Upper lobe of left lung (tissue), 6 donors: ENCODE data around the gene PDX1. TPM values are rescaled to one million over a fixed set of nuclear protein-coding genes. Genes with fewer than 3 reads are reported as not detected.
A peak's percentile ranks its signal among the peaks of the same experiment; 100 is the strongest.

ENCODE experiments used
- ATAC-seq, 2 donors: fragments of 200-7000 bp; cut with Tn5 transposase; one replicate each; pipeline ENCODE4 v1.9.1; 2022; ENCODE audit warnings: mild to moderate bottlenecking in 2 of 2, moderate library complexity in 2 of 2; ENCODE audit not compliant: low FRiP score in 2 of 2
- DNase-seq, 2 donors: peaks; one replicate each; pipeline ENCODE4 v3.0.0-alpha.2; 2019 to 2020
- H3K27ac ChIP-seq, 4 donors: fragments of 200-600 bp; sonication (generic); one replicate each; pipeline ENCODE4 v1.5.1; 2016 to 2019
- H3K27me3 ChIP-seq, 4 donors: fragments of 200-600 bp; sonication (generic); one replicate each; pipeline ENCODE4 v1.5.1; 2017 to 2019
- H3K36me3 ChIP-seq, 4 donors: fragments of 200-600 bp; sonication (generic); one replicate each; pipeline ENCODE4 v1.5.1; 2016 to 2019
- H3K4me1 ChIP-seq, 4 donors: fragments of 200-600 bp; sonication (generic); one replicate each; pipeline ENCODE4 v1.5.1; 2018 to 2019
- H3K4me3 ChIP-seq, 4 donors: fragments of 200-600 bp; sonication (generic); one replicate each; pipeline ENCODE4 v1.5.1; 2017 to 2019; ENCODE audit warnings: mild to moderate bottlenecking in 2 of 4, moderate library complexity in 1 of 4
- H3K9me3 ChIP-seq, 4 donors: fragments of 200-600 bp; sonication (generic); one replicate each; pipeline ENCODE4 v1.5.1; 2018 to 2019
- CTCF ChIP-seq, 6 experiments: fragments of 450-650 bp in 4 of 6; fragments of 200-600 bp in 2 of 6; sonication (generic) in 2 of 6; IDR thresholded peaks; one replicate each; pipeline ENCODE4 v1.5.1; 2016 to 2019; ENCODE audit warnings: antibody characterized with exemption in 6 of 6
- EP300 ChIP-seq, 4 donors: sonication (generic); formaldehyde crosslinking; IDR thresholded peaks; one replicate each; pipeline ENCODE4 v1.5.1; 2017; ENCODE audit warnings: antibody characterized with exemption in 4 of 4, control low read depth in 2 of 4
- POLR2A ChIP-seq, 4 donors: fragments of 450-650 bp; IDR thresholded peaks; one replicate each; pipeline ENCODE4 v1.5.1; 2016 to 2017; ENCODE audit warnings: antibody characterized with exemption in 4 of 4, mild to moderate bottlenecking in 2 of 4
- POLR2AphosphoS5 ChIP-seq, 2 donors: sonication (generic); formaldehyde crosslinking; IDR thresholded peaks; one replicate each; pipeline ENCODE4 v1.5.1; 2017; ENCODE audit warnings: antibody characterized with exemption in 2 of 2
- WGBS, 2 donors: methylation state at CpG; one replicate each; pipeline ENCODE4 v1.1.5; 2017 to 2018; 5-methylcytosine and 5-hydroxymethylcytosine counted together
- total RNA-seq, 6 donors: library from RNA; depleted of rRNA in 4 of 6; stranded (reverse); fragments of >200 nt in 4 of 6; gene quantifications; one replicate each; pipeline versions ENCODE4 v1.1.0 to v1.2.1, GENCODE V29; 2016 to 2021
- donor health status: DM: no; HTN: no; CAD: no; lungs with moderate emphysema.
- donor health status: DM: no; HTN: yes; CAD: no; lungs with severe emphysema.

PDX1 gene
- not detected for total RNA-seq

- no peak for TF ChIP-seq EP300 (IDR thresholded peaks at IDR 0.05)
- DNase-seq (peak in 1 of 2 donors; percentile 90), ATAC-seq (peak in 1 of 2 donors; percentile 73)
- Histone ChIP-seq H3K36me3 (no peaks in the 10 kb centered on the region), H3K4me1 (peaks cover 31 to 49% (median 36%) of the 10 kb centered on the region in 4 donors), H3K27ac (no peak within 1 kb of the TSS), H3K4me3 (peak within 1 kb of the TSS in 3 of 4 donors; percentile 26 to 49 (median 41)), H3K9me3 (no peaks in the 10 kb centered on the region), H3K27me3 (peaks cover 4 to 89% (median 58%) of the 10 kb centered on the region in 4 donors)
- WGBS, 2 donors: 3 to 5% methylated on average over 20 to 23 of the region's 76 CpGs
Observed at GRCh38 chr13:27919934-27920676, at the start of gene PDX1. PDX1 (plus strand) TSS chr13:27920000; CDS start chr13:27920139, 139 bp downstream.

- DNase-seq: no peak
- WGBS, 2 donors: 83 to 85% methylated on average over 5 of the region's 5 CpGs
- no peak for ATAC-seq
- TF ChIP-seq POLR2AphosphoS5 (IDR thresholded peaks at IDR 0.05): no peak
- no peak for TF ChIP-seq POLR2A (IDR thresholded peaks at IDR 0.05)
- no peak for TF ChIP-seq EP300 (IDR thresholded peaks at IDR 0.05)
- TF ChIP-seq CTCF (IDR thresholded peaks at IDR 0.05): no peak
- H3K27ac ChIP-seq: no peak overlapping the region
- no peaks in the 10 kb centered on the region for H3K4me1 ChIP-seq
- H3K9me3 ChIP-seq: peaks cover 0 to 5% (median 0%) of the 10 kb centered on the region in 4 donors
- peaks cover 0 to 4% (median 0%) of the 10 kb centered on the region in 4 donors for H3K27me3 ChIP-seq
- no peaks in the 10 kb centered on the region for H3K36me3 ChIP-seq
- H3K4me3 ChIP-seq: no peak overlapping the region
Observed at GRCh38 chr13:27878274-27878673, 41.5 kb upstream of the PDX1 start.

GRCh38 chr13:27889471-27889870, 30.3 kb upstream of the PDX1 start:
- no peaks in the 10 kb centered on the region for H3K27me3 ChIP-seq
- TF ChIP-seq CTCF (IDR thresholded peaks at IDR 0.05) (no peak), POLR2AphosphoS5 (IDR thresholded peaks at IDR 0.05) (no peak), POLR2A (IDR thresholded peaks at IDR 0.05) (no peak), EP300 (IDR thresholded peaks at IDR 0.05) (no peak)
- no peak overlapping the region for H3K27ac ChIP-seq
- no peak for ATAC-seq
- no peaks in the 10 kb centered on the region for H3K4me1 ChIP-seq
- 22% methylated on average over 5 of the region's 5 CpGs for WGBS, 2 donors
- H3K36me3 ChIP-seq: no peaks in the 10 kb centered on the region
- no peak for DNase-seq
- peaks cover 0 to 8% (median 6%) of the 10 kb centered on the region in 4 donors for H3K9me3 ChIP-seq
- no peak overlapping the region for H3K4me3 ChIP-seq

- peaks cover 0 to 8% (median 6%) of the 10 kb centered on the region in 4 donors for H3K9me3 ChIP-seq
- H3K4me3 ChIP-seq: no peak overlapping the region
- no peak for TF ChIP-seq POLR2AphosphoS5 (IDR thresholded peaks at IDR 0.05)
- no peak for TF ChIP-seq EP300 (IDR thresholded peaks at IDR 0.05)
- TF ChIP-seq CTCF (IDR thresholded peaks at IDR 0.05): no peak
- no peak for TF ChIP-seq POLR2A (IDR thresholded peaks at IDR 0.05)
- DNase-seq: no peak
- no peak for ATAC-seq
- H3K27ac ChIP-seq: no peak overlapping the region
- no peaks in the 10 kb centered on the region for H3K4me1 ChIP-seq
- no peaks in the 10 kb centered on the region for H3K27me3 ChIP-seq
- H3K36me3 ChIP-seq: no peaks in the 10 kb centered on the region
Observed at GRCh38 chr13:27896726-27897125, 23.1 kb upstream of the PDX1 start.

- DNase-seq (no peak), ATAC-seq (no peak)
- TF ChIP-seq POLR2A (IDR thresholded peaks at IDR 0.05): no peak
- TF ChIP-seq POLR2AphosphoS5 (IDR thresholded peaks at IDR 0.05): no peak
- TF ChIP-seq EP300 (IDR thresholded peaks at IDR 0.05): no peak
- no peak for TF ChIP-seq CTCF (IDR thresholded peaks at IDR 0.05)
- H3K4me1 ChIP-seq: no peaks in the 10 kb centered on the region
- no peaks in the 10 kb centered on the region for H3K27me3 ChIP-seq
- H3K9me3 ChIP-seq: no peaks in the 10 kb centered on the region
- no peak overlapping the region for H3K27ac ChIP-seq
- H3K36me3 ChIP-seq: no peaks in the 10 kb centered on the region
- WGBS, 2 donors: 90 to 96% methylated on average over 3 of the region's 3 CpGs
- no peak overlapping the region for H3K4me3 ChIP-seq
Observed at GRCh38 chr13:27904719-27905118, 15.1 kb upstream of the PDX1 start.
